ENCODE measurements around the gene FCN1.

FCN1 gene

GRCh38 chr9:134930398-134930797, 12.7 kb upstream of the FCN1 start:
- TF ChIP-seq POLR2A (IDR thresholded peaks at IDR 0.05; ENCODE audit: extremely low read depth, insufficient read length) (no peak), MYC (IDR thresholded peaks at IDR 0.05; ENCODE audit: low read depth, low read length) (no peak), CTCF (IDR thresholded peaks at IDR 0.05; ENCODE audit: low read depth, low read length) (no peak), MAX (IDR thresholded peaks at IDR 0.05; ENCODE audit: low read depth, low read length) (no peak)
- no peak for DNase-seq (ENCODE audit: low read depth)
- no peak overlapping the region for H3K4me3 ChIP-seq (ENCODE audit: low read depth, low read length)

- DNase-seq (ENCODE audit: low read depth) = peak; percentile 92
These were observed 11.8 kb upstream of the FCN1 start for GRCh38 chr9:134929193-134930158.

GRCh38 chr9:134928436-134929192, 10.9 kb upstream of the FCN1 start:
- no peak overlapping the region for H3K4me3 ChIP-seq (ENCODE audit: low read depth, low read length)
- TF ChIP-seq CTCF (IDR thresholded peaks at IDR 0.05; ENCODE audit: low read depth, low read length) (no peak), MYC (IDR thresholded peaks at IDR 0.05; ENCODE audit: low read depth, low read length) (no peak), MAX (IDR thresholded peaks at IDR 0.05; ENCODE audit: low read depth, low read length) (no peak), POLR2A (IDR thresholded peaks at IDR 0.05; ENCODE audit: extremely low read depth, insufficient read length) (no peak)
- no peak for DNase-seq (ENCODE audit: low read depth)

More at GRCh38 chr9:134929193-134930158, 11.8 kb upstream of the FCN1 start:
- TF ChIP-seq POLR2A (IDR thresholded peaks at IDR 0.05; ENCODE audit: extremely low read depth, insufficient read length) (no peak), MYC (IDR thresholded peaks at IDR 0.05; ENCODE audit: low read depth, low read length) (peak; percentile 79), MAX (IDR thresholded peaks at IDR 0.05; ENCODE audit: low read depth, low read length) (peak; percentile 86)
- no peak overlapping the region for H3K4me3 ChIP-seq (ENCODE audit: low read depth, low read length)

GRCh38 chr9:134925011-134925511, 7.3 kb upstream of the FCN1 start:
- DNase-seq (ENCODE audit: low read depth) = peak; percentile 72
- TF ChIP-seq MYC (IDR thresholded peaks at IDR 0.05; ENCODE audit: low read depth, low read length) = peak; percentile 24; the same call in 1 of the 2 replicates
- no peak for TF ChIP-seq CTCF (IDR thresholded peaks at IDR 0.05; ENCODE audit: low read depth, low read length)
- H3K4me3 ChIP-seq (ENCODE audit: low read depth, low read length) = no peak overlapping the region

- TF ChIP-seq MYC (IDR thresholded peaks at IDR 0.05; ENCODE audit: low read depth, low read length) (no peak), POLR2A (IDR thresholded peaks at IDR 0.05; ENCODE audit: extremely low read depth, insufficient read length) (no peak), MAX (IDR thresholded peaks at IDR 0.05; ENCODE audit: low read depth, low read length) (no peak), CTCF (IDR thresholded peaks at IDR 0.05; ENCODE audit: low read depth, low read length) (no peak)
- no peak for DNase-seq (ENCODE audit: low read depth)
- H3K4me3 ChIP-seq (ENCODE audit: low read depth, low read length) = no peak overlapping the region
These were observed 5.8 kb upstream of the FCN1 start for GRCh38 chr9:134923466-134923865.

GRCh38 chr9:134922932-134923240, 5.2 kb upstream of the FCN1 start:
- no peak overlapping the region for H3K4me3 ChIP-seq (ENCODE audit: low read depth, low read length)
- no peak for TF ChIP-seq POLR2A (IDR thresholded peaks at IDR 0.05; ENCODE audit: extremely low read depth, insufficient read length)
- peak; percentile 68; the same call in 1 of the 2 replicates for TF ChIP-seq MYC (IDR thresholded peaks at IDR 0.05; ENCODE audit: low read depth, low read length)
- peak; percentile 80 for TF ChIP-seq MAX (IDR thresholded peaks at IDR 0.05; ENCODE audit: low read depth, low read length)
- no peak for TF ChIP-seq CTCF (IDR thresholded peaks at IDR 0.05; ENCODE audit: low read depth, low read length)
- DNase-seq (ENCODE audit: low read depth) = peak; percentile 94

Data from NB4 (cell line).